ENCODE results near the gene RORB.

GRCh38 chr9:74498621-74499095 is 1.5 kb downstream of the RORB start:
- TF ChIP-seq POLR2A (IDR thresholded peaks at IDR 0.05): no peak
- TF ChIP-seq, protein P1, sequence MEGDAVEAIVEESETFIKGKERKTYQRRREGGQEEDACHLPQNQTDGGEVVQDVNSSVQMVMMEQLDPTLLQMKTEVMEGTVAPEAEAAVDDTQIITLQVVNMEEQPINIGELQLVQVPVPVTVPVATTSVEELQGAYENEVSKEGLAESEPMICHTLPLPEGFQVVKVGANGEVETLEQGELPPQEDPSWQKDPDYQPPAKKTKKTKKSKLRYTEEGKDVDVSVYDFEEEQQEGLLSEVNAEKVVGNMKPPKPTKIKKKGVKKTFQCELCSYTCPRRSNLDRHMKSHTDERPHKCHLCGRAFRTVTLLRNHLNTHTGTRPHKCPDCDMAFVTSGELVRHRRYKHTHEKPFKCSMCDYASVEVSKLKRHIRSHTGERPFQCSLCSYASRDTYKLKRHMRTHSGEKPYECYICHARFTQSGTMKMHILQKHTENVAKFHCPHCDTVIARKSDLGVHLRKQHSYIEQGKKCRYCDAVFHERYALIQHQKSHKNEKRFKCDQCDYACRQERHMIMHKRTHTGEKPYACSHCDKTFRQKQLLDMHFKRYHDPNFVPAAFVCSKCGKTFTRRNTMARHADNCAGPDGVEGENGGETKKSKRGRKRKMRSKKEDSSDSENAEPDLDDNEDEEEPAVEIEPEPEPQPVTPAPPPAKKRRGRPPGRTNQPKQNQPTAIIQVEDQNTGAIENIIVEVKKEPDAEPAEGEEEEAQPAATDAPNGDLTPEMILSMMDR (IDR thresholded peaks at IDR 0.05): no peak
